ENCODE data around the gene BLOC1S3. TPM values are rescaled to one million over a fixed set of nuclear protein-coding genes. Genes with fewer than 3 reads are reported as not detected.

BLOC1S3 gene
- total and polyA plus RNA-seq, 2 of the 4 experiments (the other 2 are of a cell fraction), result 1.1 to 4.9 TPM

DNA sequence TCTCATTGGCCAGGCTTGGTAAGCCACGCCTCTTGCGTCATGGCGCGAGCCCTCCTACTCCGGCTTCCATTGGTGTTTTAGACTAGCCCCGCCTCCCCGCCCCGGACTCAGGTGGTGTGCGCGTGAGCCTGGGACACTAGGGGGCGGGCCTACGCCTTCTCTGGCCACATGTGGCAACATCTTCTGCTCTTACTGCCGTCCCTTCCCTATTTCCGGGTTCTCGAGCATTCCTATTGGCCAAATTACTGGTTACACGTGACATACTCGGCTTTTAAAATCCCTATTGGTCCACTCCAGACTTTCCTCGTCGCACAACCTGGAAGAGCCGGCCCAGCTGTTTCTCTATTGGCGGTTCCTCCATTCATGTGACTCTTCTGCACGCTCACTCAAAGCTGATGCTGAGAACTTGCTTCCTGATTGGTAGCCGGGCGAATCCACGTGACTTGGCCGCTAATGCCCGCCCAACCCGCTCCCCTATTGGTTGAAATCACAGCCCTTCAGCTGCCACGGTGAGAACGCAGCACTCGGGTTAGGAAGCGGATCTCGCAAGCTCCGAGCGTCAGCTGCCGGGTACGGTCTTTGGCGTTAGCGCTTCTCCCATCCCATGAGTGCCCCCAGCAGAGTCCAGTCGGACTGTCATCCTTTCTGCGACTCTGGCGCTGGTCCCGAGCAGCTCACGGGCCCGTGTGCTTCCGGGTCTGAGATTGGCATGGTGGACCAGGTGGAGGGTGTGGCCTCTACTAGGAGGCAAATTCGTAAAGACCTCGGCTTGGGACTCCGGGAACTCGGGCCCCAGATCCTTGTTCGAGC lies at the start of gene BLOC1S3 (continued):
- no peak; the same call in 1 of the 2 replicates for TF ChIP-seq FOS (IDR thresholded peaks at IDR 0.05; ENCODE audit: low read depth, low read length)
- TF ChIP-seq, protein P1, sequence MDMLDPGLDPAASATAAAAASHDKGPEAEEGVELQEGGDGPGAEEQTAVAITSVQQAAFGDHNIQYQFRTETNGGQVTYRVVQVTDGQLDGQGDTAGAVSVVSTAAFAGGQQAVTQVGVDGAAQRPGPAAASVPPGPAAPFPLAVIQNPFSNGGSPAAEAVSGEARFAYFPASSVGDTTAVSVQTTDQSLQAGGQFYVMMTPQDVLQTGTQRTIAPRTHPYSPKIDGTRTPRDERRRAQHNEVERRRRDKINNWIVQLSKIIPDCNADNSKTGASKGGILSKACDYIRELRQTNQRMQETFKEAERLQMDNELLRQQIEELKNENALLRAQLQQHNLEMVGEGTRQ (IDR thresholded peaks at IDR 0.05; ENCODE audit: low read depth, low read length), result peak; percentile 91
- TF ChIP-seq ELK1 (IDR thresholded peaks at IDR 0.05; ENCODE audit: borderline replicate concordance, low read depth, low read length), result no peak
